ENCODE results near the gene VPS4A. TPM values are rescaled to one million over a fixed set of nuclear protein-coding genes. Genes with fewer than 3 reads are reported as not detected.
A peak's percentile ranks its signal among the peaks of the same experiment; 100 is the strongest.

VPS4A gene
- total RNA-seq, 1 experiment from 2014 or later = 45.8 TPM

DNA sequence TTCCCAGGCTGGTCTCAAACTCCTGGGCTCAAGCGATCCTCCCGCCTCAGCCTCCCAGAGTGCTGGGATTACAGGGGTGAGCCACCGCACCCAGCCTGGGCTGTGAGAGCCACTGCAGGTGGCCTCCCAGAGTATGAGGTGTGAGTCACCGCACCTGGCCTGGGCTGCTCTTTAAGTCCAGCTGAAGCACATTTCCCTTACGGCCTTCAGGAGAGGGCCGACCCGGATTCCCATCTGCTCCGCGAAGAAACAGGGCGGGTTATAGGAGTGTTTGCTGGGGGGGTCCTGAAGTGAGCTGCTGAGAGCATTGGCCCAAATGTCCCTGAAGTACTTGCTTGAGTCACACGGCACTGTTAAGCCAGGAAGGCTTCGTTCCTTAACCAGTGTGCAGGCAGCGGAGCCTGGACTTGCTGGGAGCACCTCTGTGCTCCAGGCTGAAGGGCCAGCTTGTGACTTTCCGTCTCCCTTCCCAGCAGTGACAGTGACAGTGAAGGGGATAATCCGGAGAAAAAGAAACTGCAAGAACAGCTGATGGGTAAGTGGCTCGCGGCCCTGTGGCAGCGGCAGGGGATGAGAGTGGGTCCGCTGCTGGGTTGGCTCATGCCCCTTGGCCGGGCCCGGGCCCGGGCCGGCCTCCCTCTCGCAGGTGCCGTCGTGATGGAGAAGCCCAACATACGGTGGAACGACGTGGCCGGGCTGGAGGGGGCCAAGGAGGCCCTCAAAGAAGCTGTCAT, 7.2 kb downstream of the VPS4A start:
- Histone ChIP-seq H3K36me3 (ENCODE audit: control insufficient read depth, insufficient read depth, low read length) (peaks cover 13% of the 10 kb centered on the region), H3K4me1 (no peaks in the 10 kb centered on the region), H3K9me3 (no peaks in the 10 kb centered on the region), H3K4me3 (ENCODE audit: low read depth, low read length) (no peak overlapping the region), H3K27me3 (replicated peaks; ENCODE audit: control insufficient read depth, insufficient read depth, low read length) (no peaks in the 10 kb centered on the region)
- DNase-seq = peak in 1 of 2 experiments; percentile 33
- no peak overlapping the region for H3K4me3 Mint-ChIP-seq (ENCODE audit: unreplicated experiment)
- H3K27me3 Mint-ChIP-seq (ENCODE audit: insufficient read depth, unreplicated experiment) = no peaks in the 10 kb centered on the region
- no peak for TF ChIP-seq CTCF (IDR thresholded peaks at IDR 0.05; ENCODE audit: insufficient read depth in 1 of 2, low read depth in 1 of 2, low read length in 1 of 2, severe bottlenecking in 1 of 2, unreplicated experiment in 1 of 2)
- no peaks in the 10 kb centered on the region for H3K4me1 Mint-ChIP-seq (ENCODE audit: low read depth, unreplicated experiment)
- H3K27ac Mint-ChIP-seq (ENCODE audit: unreplicated experiment) = no peak overlapping the region
- ChIA-PET POLR2A (interaction anchor here (1.1 kb wide), 1 partner anchor 8 kb away, joined by 7 read pairs; no protein-coding TSS in a partner anchor), CTCF (interaction anchor here (0.6 kb wide), 2 partner anchors 91 to 1453 kb away, joined by 4 read pairs; no protein-coding TSS in a partner anchor)
- intact Hi-C loops (cut with micrococcal nuclease; ENCODE audit: unreplicated experiment) = no loop called here
- H3K36me3 Mint-ChIP-seq (ENCODE audit: insufficient read depth, unreplicated experiment) = peaks cover 93% of the 10 kb centered on the region
- no peaks in the 10 kb centered on the region for H3K9me3 Mint-ChIP-seq (ENCODE audit: unreplicated experiment)
- no TSS peak for BruUV-seq (replicated peaks)

- DNase-seq = peak in 1 of 2 experiments; percentile 32
- no peak overlapping the region for H3K4me3 Mint-ChIP-seq (ENCODE audit: unreplicated experiment)
- peaks cover 15% of the 10 kb centered on the region for H3K36me3 ChIP-seq (ENCODE audit: control insufficient read depth, insufficient read depth, low read length)
Measured at GRCh38 chr16:69318911-69319289, 7.8 kb downstream of the VPS4A start.

DNA sequence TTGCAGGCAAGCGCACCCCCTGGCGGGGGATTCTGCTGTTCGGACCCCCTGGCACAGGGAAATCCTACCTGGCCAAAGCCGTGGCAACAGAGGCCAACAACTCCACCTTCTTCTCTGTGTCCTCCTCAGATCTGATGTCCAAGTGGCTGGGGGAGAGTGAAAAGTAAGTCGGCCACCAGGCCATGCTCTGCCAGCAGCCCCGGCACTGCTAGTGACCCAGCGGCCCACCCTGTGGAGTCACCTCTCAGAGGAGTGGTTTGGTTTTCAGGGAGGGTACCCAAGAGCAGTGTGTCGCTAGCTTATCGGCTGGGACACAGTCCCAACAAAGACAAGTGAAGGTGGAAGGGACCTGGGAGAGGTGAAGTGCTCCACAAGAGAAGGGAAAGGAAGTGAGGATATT, 8.2 kb downstream of the VPS4A start:
- intact Hi-C loops (cut with micrococcal nuclease; ENCODE audit: unreplicated experiment) = no loop called here
- peak in 1 of 2 experiments; percentile 35 for DNase-seq
- Histone ChIP-seq H3K9me3 (no peaks in the 10 kb centered on the region), H3K36me3 (ENCODE audit: control insufficient read depth, insufficient read depth, low read length) (peaks cover 18% of the 10 kb centered on the region), H3K4me1 (no peaks in the 10 kb centered on the region), H3K27me3 (replicated peaks; ENCODE audit: control insufficient read depth, insufficient read depth, low read length) (no peaks in the 10 kb centered on the region), H3K4me3 (ENCODE audit: low read depth, low read length) (no peak overlapping the region)
- Mint-ChIP-seq H3K4me3 (ENCODE audit: unreplicated experiment) (no peak overlapping the region), H3K36me3 (ENCODE audit: insufficient read depth, unreplicated experiment) (peaks cover 93% of the 10 kb centered on the region), H3K9me3 (ENCODE audit: unreplicated experiment) (no peaks in the 10 kb centered on the region), H3K27ac (ENCODE audit: unreplicated experiment) (no peak overlapping the region), H3K27me3 (ENCODE audit: insufficient read depth, unreplicated experiment) (no peaks in the 10 kb centered on the region), H3K4me1 (ENCODE audit: low read depth, unreplicated experiment) (no peaks in the 10 kb centered on the region)
- ChIA-PET CTCF (no interaction called here), POLR2A (no interaction called here)
- BruUV-seq (replicated peaks) = no TSS peak
- no peak for TF ChIP-seq CTCF (IDR thresholded peaks at IDR 0.05; ENCODE audit: insufficient read depth in 1 of 2, low read depth in 1 of 2, low read length in 1 of 2, severe bottlenecking in 1 of 2, unreplicated experiment in 1 of 2)

More at GRCh38 chr16:69318911-69319289, 7.8 kb downstream of the VPS4A start:
- ChIA-PET POLR2A (no interaction called here), CTCF (interaction anchor here (0.6 kb wide), 1 partner anchor 91 kb away, joined by 4 read pairs; no protein-coding TSS in a partner anchor)
- Mint-ChIP-seq H3K27ac (ENCODE audit: unreplicated experiment) (no peak overlapping the region), H3K27me3 (ENCODE audit: insufficient read depth, unreplicated experiment) (no peaks in the 10 kb centered on the region), H3K4me1 (ENCODE audit: low read depth, unreplicated experiment) (no peaks in the 10 kb centered on the region), H3K36me3 (ENCODE audit: insufficient read depth, unreplicated experiment) (peaks cover 93% of the 10 kb centered on the region), H3K9me3 (ENCODE audit: unreplicated experiment) (no peaks in the 10 kb centered on the region)
- Histone ChIP-seq H3K9me3 (no peaks in the 10 kb centered on the region), H3K27me3 (replicated peaks; ENCODE audit: control insufficient read depth, insufficient read depth, low read length) (no peaks in the 10 kb centered on the region), H3K4me1 (no peaks in the 10 kb centered on the region), H3K4me3 (ENCODE audit: low read depth, low read length) (no peak overlapping the region)
- TF ChIP-seq CTCF (IDR thresholded peaks at IDR 0.05; ENCODE audit: insufficient read depth in 1 of 2, low read depth in 1 of 2, low read length in 1 of 2, severe bottlenecking in 1 of 2, unreplicated experiment in 1 of 2) = no peak
- intact Hi-C loops (cut with micrococcal nuclease; ENCODE audit: unreplicated experiment) = no loop called here
- no TSS peak for BruUV-seq (replicated peaks)

Measured in Caco-2 (cell line).